ENCODE data around the gene ZNF91.
"Not testable (repeated sequence)": the region's sequence is repeated elsewhere in the genome, so short reads cannot be mapped to it uniquely, and the experiment has no call there.

ZNF91 gene

GRCh38 chr19:23395041-23395721, at the start of gene ZNF91:
TSS of gene ZNF91 (minus strand) at chr19:23395471. CDS start at chr19:23395354, 117 bp downstream.
- DNase-seq = peak; percentile 83

GRCh38 chr19:23440791-23441190, 45.5 kb upstream of the ZNF91 start:
- no peak for DNase-seq

GRCh38 chr19:23440207-23440606, 44.9 kb upstream of the ZNF91 start:
- DNase-seq = no peak

- no peak for DNase-seq
These were observed 44.4 kb upstream of the ZNF91 start for GRCh38 chr19:23439623-23440022.

- no peak for DNase-seq
These were observed 42.6 kb upstream of the ZNF91 start for GRCh38 chr19:23437901-23438300.

GRCh38 chr19:23436944-23437343, 41.7 kb upstream of the ZNF91 start:
- DNase-seq = no peak

- no peak for DNase-seq
These were observed 41.0 kb upstream of the ZNF91 start for GRCh38 chr19:23436318-23436717.

- no peak for DNase-seq
These were observed 25.6 kb upstream of the ZNF91 start for GRCh38 chr19:23420824-23421223.

GRCh38 chr19:23419261-23419660, 24.0 kb upstream of the ZNF91 start:
- not testable (repeated sequence) for DNase-seq

GRCh38 chr19:23415561-23416191, 20.4 kb upstream of the ZNF91 start:
- DNase-seq = no peak

- DNase-seq = no peak
These were observed 19.8 kb upstream of the ZNF91 start for GRCh38 chr19:23415034-23415433.

GRCh38 chr19:23410155-23410554, 14.9 kb upstream of the ZNF91 start:
- no peak for DNase-seq

- DNase-seq = no peak
These were observed 14.2 kb upstream of the ZNF91 start for GRCh38 chr19:23409392-23410048.

GRCh38 chr19:23407616-23408133, 12.4 kb upstream of the ZNF91 start:
- DNase-seq = no peak

- DNase-seq = no peak
These were observed 11.4 kb upstream of the ZNF91 start for GRCh38 chr19:23406721-23407120.

- DNase-seq = no peak
These were observed 10.8 kb upstream of the ZNF91 start for GRCh38 chr19:23406091-23406490.

GRCh38 chr19:23404676-23405075, 9.4 kb upstream of the ZNF91 start:
- no peak for DNase-seq

- DNase-seq = no peak
These were observed 8.5 kb upstream of the ZNF91 start for GRCh38 chr19:23403581-23404324.

GRCh38 chr19:23403052-23403451, 7.8 kb upstream of the ZNF91 start:
- no peak for DNase-seq

- no peak for DNase-seq
These were observed 7.1 kb upstream of the ZNF91 start for GRCh38 chr19:23402388-23402787.

GRCh38 chr19:23401086-23401610, 5.9 kb upstream of the ZNF91 start:
- DNase-seq = no peak

- no peak for DNase-seq
These were observed 4.2 kb upstream of the ZNF91 start for GRCh38 chr19:23399443-23399842.

- DNase-seq = not testable (repeated sequence)
These were observed 449 bp upstream of the ZNF91 start for GRCh38 chr19:23395722-23396117.

All from T1000 (cell line).